Endothelial cell of umbilical vein (primary cell): ENCODE measurements around the gene DDX25. TPM values are rescaled to one million over a fixed set of nuclear protein-coding genes. Genes with fewer than 3 reads are reported as not detected.

Experiments used
- BruUV-seq: library from RNA; stranded (reverse); fragments of 400-500 nt; replicated peaks from 2 replicates; lab custom pipeline; 2021; lab: Mats Ljungman, UMichigan
- CTCF ChIA-PET: fragments of 300-600, 350-600 bp; sonication (Branson Sonifier 250); formaldehyde crosslinking; loops from one replicate; lab custom pipeline; 2021; ENCODE audit warnings: antibody characterized with exemption, inconsistent platforms; lab: Charles Lee
- POLR2A ChIA-PET: fragments of 300-600, 350-600 bp; sonication (Branson Sonifier 250); formaldehyde crosslinking; loops from one replicate; lab custom pipeline; 2021; ENCODE audit warnings: antibody characterized with exemption, inconsistent platforms; lab: Charles Lee
- DNase-seq: peaks from one replicate; pipeline ENCODE4 v3.0.0-alpha.2; 2011; ENCODE audit warnings: low read depth, low spot score
- FAIRE-seq: peaks from 2 replicates; lab custom pipeline; 2011; peaks lifted over from hg19 to GRCh38; lab: Jason Lieb, UNC
- H2AFZ ChIP-seq: 2 replicates; pipeline ENCODE4 v1.6.0; 2012; ENCODE audit warnings: low read depth, low read length, control low read depth, inconsistent platforms
- H3K27ac ChIP-seq: 2 replicates; pipeline ENCODE4 v1.5.1; 2011; ENCODE audit warnings: low read depth, mild to moderate bottlenecking, control low read depth, low read length, moderate library complexity; ENCODE audit not compliant: insufficient read depth
- H3K27me3 ChIP-seq, 2 experiments: 2 replicates each; pipeline versions ENCODE4 v1.6.0 to v1.6.1; 2011; ENCODE audit warnings: low read length in 2 of 2, mixed read lengths in 1 of 2; ENCODE audit not compliant: control insufficient read depth in 2 of 2, insufficient read depth in 2 of 2
- H3K36me3 ChIP-seq, 2 experiments: 2 replicates in 1 of 2; 3 replicates in 1 of 2; pipeline ENCODE4 v1.5.1; 2011; ENCODE audit warnings: low read length in 2 of 2, mild to moderate bottlenecking in 1 of 2, moderate library complexity in 1 of 2; ENCODE audit not compliant: control insufficient read depth in 2 of 2, insufficient read depth in 2 of 2; ENCODE audit errors: extremely low read depth in 1 of 2
- H3K4me1 ChIP-seq: 3 replicates; pipeline ENCODE4 v1.5.1; 2011; ENCODE audit warnings: mild to moderate bottlenecking, low read length; ENCODE audit not compliant: control insufficient read depth, insufficient read depth; ENCODE audit errors: extremely low read depth
- H3K4me2 ChIP-seq: 2 replicates; pipeline ENCODE4 v1.6.1; 2011; ENCODE audit warnings: low read length, control low read depth, mixed read lengths; ENCODE audit not compliant: insufficient read depth
- H3K4me3 ChIP-seq, 3 experiments: fragments of 200-600 bp in 1 of 3; sonication (generic), shearing (Covaris generic) in 1 of 3; replicated peaks in 1 of 3; 2 replicates each; pipeline ENCODE4 v1.5.1; 2011 to 2016; ENCODE audit warnings: control low read depth in 3 of 3, low read length in 3 of 3, mild to moderate bottlenecking in 2 of 3, inconsistent platforms in 1 of 3, low read depth in 1 of 3, moderate library complexity in 1 of 3; ENCODE audit not compliant: insufficient read depth in 1 of 3
- H3K79me2 ChIP-seq: 2 replicates; pipeline ENCODE4 v1.6.0; 2012; ENCODE audit warnings: low read length, inconsistent platforms; ENCODE audit not compliant: control insufficient read depth, insufficient read depth
- H3K9ac ChIP-seq: replicated peaks from 2 replicates; pipeline ENCODE3; 2011; ENCODE audit warnings: low read length, control low read depth; ENCODE audit not compliant: insufficient read depth; ENCODE audit errors: extremely low read depth
- H3K9me1 ChIP-seq: replicated peaks from 3 replicates; pipeline ENCODE4 v1.6.0; 2011; ENCODE audit warnings: mild to moderate bottlenecking, low read length; ENCODE audit not compliant: control insufficient read depth, insufficient read depth; ENCODE audit errors: extremely low read depth
- H3K9me3 ChIP-seq: replicated peaks from 2 replicates; pipeline ENCODE4 v1.5.1; 2012; ENCODE audit warnings: low read length, inconsistent platforms; ENCODE audit not compliant: control insufficient read depth, insufficient read depth
- H4K20me1 ChIP-seq: replicated peaks from 2 replicates; pipeline ENCODE3; 2011; ENCODE audit warnings: mild to moderate bottlenecking, low read length; ENCODE audit not compliant: control insufficient read depth, insufficient read depth; ENCODE audit errors: extremely low read depth
- CTCF ChIP-seq, 2 donors: IDR thresholded peaks; 1 replicate in 1 of 2; 2 replicates in 1 of 2; pipeline ENCODE4 v1.5.1; 2011; ENCODE audit warnings: low read length in 2 of 2, mild to moderate bottlenecking in 2 of 2, moderate library complexity in 2 of 2, control low read depth in 1 of 2, inconsistent platforms in 1 of 2, low read depth in 1 of 2; ENCODE audit not compliant: insufficient read depth in 1 of 2; ENCODE audit errors: extremely low read depth in 1 of 2
- EZH2 ChIP-seq: IDR thresholded peaks from 2 replicates; pipeline ENCODE4 v1.6.1; 2012; ENCODE audit warnings: borderline replicate concordance, low read depth, mild to moderate bottlenecking, moderate library complexity, low read length, inconsistent platforms; ENCODE audit not compliant: severe bottlenecking
- FOS ChIP-seq: IDR thresholded peaks from 2 replicates; pipeline ENCODE4 v1.6.1; 2011; ENCODE audit warnings: mild to moderate bottlenecking, low read length, moderate library complexity, borderline replicate concordance; ENCODE audit not compliant: insufficient read depth
- GATA2 ChIP-seq: IDR thresholded peaks from 2 replicates; pipeline ENCODE4 v1.7.0; 2011; ENCODE audit warnings: low read depth, mild to moderate bottlenecking, moderate library complexity, mixed read lengths, low read length; ENCODE audit not compliant: insufficient read length, insufficient read depth
- JUN ChIP-seq: IDR thresholded peaks from 2 replicates; pipeline ENCODE4 v1.6.1; 2011; ENCODE audit warnings: borderline replicate concordance, low read depth; ENCODE audit not compliant: insufficient read length, insufficient read depth
- MAX ChIP-seq: IDR thresholded peaks from 2 replicates; pipeline ENCODE4 v1.6.1; 2011; ENCODE audit not compliant: insufficient read depth, insufficient read length
- MYC ChIP-seq: IDR thresholded peaks from one replicate; pipeline ENCODE4 v1.6.1; 2011; ENCODE audit warnings: mild to moderate bottlenecking, low read depth, low read length
- POLR2A ChIP-seq: IDR thresholded peaks from 2 replicates; pipeline ENCODE4 v1.6.1; 2012; ENCODE audit warnings: low read depth, mild to moderate bottlenecking, control low read depth, low read length
- POLR2AphosphoS5 ChIP-seq: IDR thresholded peaks from 2 replicates; pipeline ENCODE4 v1.6.1; 2012; ENCODE audit warnings: low read depth, mild to moderate bottlenecking, control low read depth, low read length, moderate library complexity; ENCODE audit not compliant: insufficient read depth
- dilution Hi-C: fragments of 300-500 bp; cut with MboI; formaldehyde crosslinking; loops from one replicate; pipeline ENCODE4 v1.15.0; 2019; ENCODE audit warnings: low sequenced_read_pairs; ENCODE audit not compliant: extremely low pct_ligation_motif_present
- intact Hi-C: fragments of 100-400 bp; cut with micrococcal nuclease; formaldehyde crosslinking; loops from one replicate; pipeline ENCODE4 v1.10.0; 2022
- polyA plus RNA-seq, 4 experiments: library from polyadenylated mRNA; depleted of rRNA in 3 of 4; stranded (reverse) in 3 of 4; unstranded in 1 of 4; fragments of >200 nt; gene quantifications; 2 replicates each; pipeline versions ENCODE4 v1.2.1 to v1.2.3, GENCODE V29; 2011 to 2012; ENCODE audit warnings: missing spikeins in 1 of 4
- total RNA-seq: library from RNA; stranded (reverse); gene quantifications from 2 replicates; pipeline ENCODE4 v1.2.3, GENCODE V29; 2021

DDX25 gene
- total and polyA plus RNA-seq, 2 donors (not counting 3 experiments of a cell fraction or from before 2014, with no cell fraction given) = not detected

- DNase-seq (peak; percentile 53), FAIRE-seq (peak; percentile 70)
- POLR2A ChIA-PET = no interaction called here
- H3K27me3 ChIP-seq = no peaks in the 10 kb centered on the region
- no peaks in the 10 kb centered on the region for H3K9me3 ChIP-seq
- no peaks in the 10 kb centered on the region for H3K79me2 ChIP-seq
- no peaks in the 10 kb centered on the region for H3K9me1 ChIP-seq
- H3K36me3 ChIP-seq = no peaks in the 10 kb centered on the region
- BruUV-seq = no TSS peak
- H3K9ac ChIP-seq = no peak overlapping the region
- TF ChIP-seq FOS (no peak), CTCF (IDR thresholded peaks at IDR 0.05; ENCODE audit: extremely low read depth in 1 of 2, insufficient read depth in 1 of 2, low read depth in 1 of 2, low read length in 2 of 2) (peak; percentile 66 to 68)
- H3K4me2 ChIP-seq = no peak overlapping the region
- intact Hi-C loops = loop anchor here (1.0 to 10.0 kb wide), 5 partner anchors 194 to 909 kb away; partner anchors contain the start of gene PKNOX2
- H2AFZ ChIP-seq = no peak overlapping the region
- H3K4me1 ChIP-seq = no peaks in the 10 kb centered on the region
- H4K20me1 ChIP-seq = no peaks in the 10 kb centered on the region
- no peak overlapping the region for H3K27ac ChIP-seq
- dilution Hi-C loops = no loop called here
- CTCF ChIA-PET = interaction anchor here (0.6 kb wide), 1 partner anchor 148 kb away, joined by 3 read pairs; no protein-coding TSS in a partner anchor
- H3K4me3 ChIP-seq = no peak overlapping the region
Observed at GRCh38 chr11:125871391-125872137, 32.7 kb upstream of the DDX25 start.

- no peak overlapping the region for H3K4me3 ChIP-seq
- no peaks in the 10 kb centered on the region for H3K9me1 ChIP-seq
- BruUV-seq = no TSS peak
- no peak for TF ChIP-seq JUN
- TF ChIP-seq POLR2AphosphoS5 = no peak
- TF ChIP-seq POLR2A = no peak
- TF ChIP-seq EZH2 = no peak
- no peak for TF ChIP-seq MYC
- no peak for TF ChIP-seq CTCF (IDR thresholded peaks at IDR 0.05; ENCODE audit: extremely low read depth in 1 of 2, insufficient read depth in 1 of 2, low read depth in 1 of 2, low read length in 2 of 2)
- TF ChIP-seq FOS = no peak
- TF ChIP-seq MAX = no peak
- TF ChIP-seq GATA2 = no peak
- H2AFZ ChIP-seq = no peak overlapping the region
- no peak for FAIRE-seq
- no peaks in the 10 kb centered on the region for H3K9me3 ChIP-seq
- no peak overlapping the region for H3K9ac ChIP-seq
- H3K27ac ChIP-seq = no peak overlapping the region
- intact Hi-C loops (loop anchor here (5.0 to 10.0 kb wide), 3 partner anchors 195 to 777 kb away; partner anchors contain the start of gene PKNOX2), dilution Hi-C loops (no loop called here)
- ChIA-PET POLR2A (no interaction called here), CTCF (interaction anchor here (0.6 kb wide), 1 partner anchor 148 kb away, joined by 3 read pairs; no protein-coding TSS in a partner anchor)
- DNase-seq = no peak
- H4K20me1 ChIP-seq = no peaks in the 10 kb centered on the region
- no peaks in the 10 kb centered on the region for H3K4me1 ChIP-seq
- no peak overlapping the region for H3K4me2 ChIP-seq
- no peaks in the 10 kb centered on the region for H3K79me2 ChIP-seq
- H3K36me3 ChIP-seq = no peaks in the 10 kb centered on the region
- H3K27me3 ChIP-seq = no peaks in the 10 kb centered on the region
Observed at GRCh38 chr11:125872138-125872491, 32.2 kb upstream of the DDX25 start.
